Activated T-helper 17 cell treated with anti-CD3 and anti-CD28 coated beads, Interleukin-2, amount 50 U/mL, for 72 hours (primary cell): ENCODE data around the gene LRRC56. TPM values are rescaled to one million over a fixed set of nuclear protein-coding genes. Genes with fewer than 3 reads are reported as not detected.
"Not testable (repeated sequence)": the region's sequence is repeated elsewhere in the genome, so short reads cannot be mapped to it uniquely, and the experiment has no call there.

Experiments used
- ATAC-seq: fragments of 150-1000 bp; cut with Tn5 transposase; replicated peaks from 2 replicates; pipeline ENCODE4 v1.10.0; 2021; ENCODE audit warnings: mild to moderate bottlenecking, moderate library complexity
- H3K27ac Mint-ChIP-seq: one replicate; pipeline ENCODE4 v1.8.0; 2022; ENCODE audit warnings: mixed read lengths
- H3K27me3 Mint-ChIP-seq: one replicate; pipeline ENCODE4 v1.8.0; 2022; ENCODE audit warnings: mixed read lengths
- H3K36me3 Mint-ChIP-seq: one replicate; pipeline ENCODE4 v1.8.0; 2022; ENCODE audit warnings: low read depth, mild to moderate bottlenecking, mixed read lengths
- H3K4me1 Mint-ChIP-seq: one replicate; pipeline ENCODE4 v1.8.0; 2022; ENCODE audit warnings: mixed read lengths
- H3K4me3 Mint-ChIP-seq: one replicate; pipeline ENCODE4 v1.8.0; 2022; ENCODE audit warnings: mild to moderate bottlenecking, mixed read lengths
- H3K9me3 Mint-ChIP-seq: one replicate; pipeline ENCODE4 v1.8.0; 2022; ENCODE audit warnings: mixed read lengths
- total RNA-seq, 2 donors: library from RNA; stranded (reverse); gene quantifications; one replicate each; pipeline ENCODE4 v1.2.3, GENCODE V29; 2022

LRRC56 gene
- total RNA-seq, 2 donors from 2014 or later, result 1.1 to 4.4 TPM

DNA sequence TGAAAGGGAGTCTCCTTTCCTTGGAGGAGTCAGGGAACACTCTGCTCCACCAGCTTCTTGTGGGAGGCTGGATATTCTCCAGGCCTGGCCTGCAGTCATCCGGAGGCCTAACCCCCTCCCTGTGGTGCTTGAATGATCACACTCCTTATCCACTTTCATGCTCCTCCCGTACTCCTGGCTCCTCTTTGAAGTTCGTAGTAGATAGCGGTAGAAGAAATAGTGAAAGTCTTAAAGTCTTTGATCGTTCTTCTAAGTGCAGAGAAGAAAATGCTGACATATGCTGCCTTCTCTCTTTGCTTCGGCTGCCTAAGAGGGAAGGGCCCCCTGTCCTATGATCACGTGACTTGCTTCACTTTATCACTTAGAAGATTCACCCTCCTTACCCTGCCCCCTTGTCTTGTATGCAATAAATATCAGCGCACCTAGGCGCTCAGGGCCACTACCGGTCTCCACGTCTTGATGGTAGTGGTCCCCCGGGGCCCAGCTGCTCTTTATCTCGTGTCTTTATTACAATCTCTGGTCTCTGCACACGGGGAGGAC lies 36.8 kb downstream of the LRRC56 start:
- Mint-ChIP-seq H3K4me1 (peaks cover 12% of the 10 kb centered on the region), H3K4me3 (peak overlapping the region; percentile 88), H3K27ac (peak overlapping the region; percentile 48), H3K36me3 (peaks cover 27% of the 10 kb centered on the region)
- ATAC-seq, H3K9me3 Mint-ChIP-seq, H3K27me3 Mint-ChIP-seq: not testable (repeated sequence)

DNA sequence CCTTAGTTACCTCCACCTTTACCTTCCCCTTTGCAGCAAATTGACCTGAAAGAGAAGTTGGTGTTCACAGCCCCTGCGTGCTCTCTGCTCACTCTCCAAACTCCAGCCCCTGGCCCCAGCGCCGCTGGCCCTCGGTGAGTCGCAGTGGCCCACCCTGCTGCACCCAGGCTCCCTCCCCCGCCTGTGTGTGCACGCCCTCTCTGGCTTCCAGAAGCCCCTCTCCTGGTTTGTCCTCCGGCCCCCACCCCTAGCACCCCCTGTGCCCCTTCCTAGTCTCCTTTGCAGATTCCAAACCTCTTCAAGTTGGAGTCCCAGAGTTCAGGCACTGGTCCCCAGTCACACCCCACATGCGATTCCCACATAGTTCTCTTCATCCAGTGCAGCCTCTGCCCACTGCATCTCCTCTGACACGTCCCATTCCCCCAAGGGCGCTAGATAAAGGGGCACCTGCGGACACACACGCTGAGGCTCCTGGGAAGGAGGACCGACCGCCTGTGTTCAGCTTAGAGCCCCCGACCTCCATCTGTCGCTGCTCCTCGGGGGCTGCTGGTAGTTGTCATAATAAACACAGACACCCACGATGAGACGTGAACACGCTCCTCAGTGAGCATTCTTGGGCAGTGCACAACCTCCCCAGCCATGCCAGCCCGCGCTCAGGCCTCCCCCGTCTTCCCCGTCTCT lies 37.4 kb downstream of the LRRC56 start:
- no peak for ATAC-seq
- peaks cover 12% of the 10 kb centered on the region for H3K4me1 Mint-ChIP-seq
- peak overlapping the region; percentile 88 for H3K4me3 Mint-ChIP-seq
- no peaks in the 10 kb centered on the region for H3K27me3 Mint-ChIP-seq
- H3K9me3 Mint-ChIP-seq, result no peaks in the 10 kb centered on the region
- H3K27ac Mint-ChIP-seq, result peak overlapping the region; percentile 73
- peaks cover 31% of the 10 kb centered on the region for H3K36me3 Mint-ChIP-seq

DNA sequence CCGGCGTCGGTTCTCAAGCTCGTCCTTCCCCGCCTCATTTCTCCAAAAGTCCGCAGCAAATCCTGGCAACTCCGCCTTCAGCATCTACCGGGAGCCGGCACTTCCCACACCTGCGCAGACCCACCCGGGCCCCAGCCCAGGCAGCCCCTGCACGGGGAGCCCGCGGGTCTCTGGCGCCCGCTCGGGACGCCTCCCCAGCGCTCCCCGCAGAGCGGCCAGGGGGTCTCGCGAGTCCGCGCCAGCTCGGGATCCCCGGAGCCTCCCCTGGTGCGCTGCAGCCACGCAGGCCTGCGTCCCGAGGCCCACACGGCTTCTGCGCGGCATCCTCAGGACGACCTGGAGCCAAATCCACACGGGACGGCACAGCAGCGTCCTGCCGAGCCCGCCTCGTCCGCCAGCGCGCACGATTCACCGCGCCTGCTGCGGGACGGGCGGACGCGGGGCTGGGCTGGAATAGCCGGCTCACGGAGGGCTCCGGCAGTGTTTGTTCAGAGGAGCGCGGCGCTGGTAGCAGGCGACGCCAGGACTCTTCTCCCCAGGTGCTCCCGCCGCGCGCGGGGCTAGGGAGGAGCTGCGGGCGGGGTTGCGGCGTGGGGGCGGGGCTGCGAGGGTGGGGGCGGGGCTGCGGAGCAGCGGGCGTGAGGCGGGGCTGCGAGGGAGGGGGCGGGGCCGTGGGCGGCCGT lies 38.1 kb downstream of the LRRC56 start:
- H3K27ac Mint-ChIP-seq, result peak overlapping the region; percentile 73
- peaks cover 12% of the 10 kb centered on the region for H3K4me1 Mint-ChIP-seq
- no peaks in the 10 kb centered on the region for H3K9me3 Mint-ChIP-seq
- peak; percentile 56 for ATAC-seq
- H3K27me3 Mint-ChIP-seq, result no peaks in the 10 kb centered on the region
- peak overlapping the region; percentile 88 for H3K4me3 Mint-ChIP-seq
- H3K36me3 Mint-ChIP-seq, result peaks cover 32% of the 10 kb centered on the region

DNA sequence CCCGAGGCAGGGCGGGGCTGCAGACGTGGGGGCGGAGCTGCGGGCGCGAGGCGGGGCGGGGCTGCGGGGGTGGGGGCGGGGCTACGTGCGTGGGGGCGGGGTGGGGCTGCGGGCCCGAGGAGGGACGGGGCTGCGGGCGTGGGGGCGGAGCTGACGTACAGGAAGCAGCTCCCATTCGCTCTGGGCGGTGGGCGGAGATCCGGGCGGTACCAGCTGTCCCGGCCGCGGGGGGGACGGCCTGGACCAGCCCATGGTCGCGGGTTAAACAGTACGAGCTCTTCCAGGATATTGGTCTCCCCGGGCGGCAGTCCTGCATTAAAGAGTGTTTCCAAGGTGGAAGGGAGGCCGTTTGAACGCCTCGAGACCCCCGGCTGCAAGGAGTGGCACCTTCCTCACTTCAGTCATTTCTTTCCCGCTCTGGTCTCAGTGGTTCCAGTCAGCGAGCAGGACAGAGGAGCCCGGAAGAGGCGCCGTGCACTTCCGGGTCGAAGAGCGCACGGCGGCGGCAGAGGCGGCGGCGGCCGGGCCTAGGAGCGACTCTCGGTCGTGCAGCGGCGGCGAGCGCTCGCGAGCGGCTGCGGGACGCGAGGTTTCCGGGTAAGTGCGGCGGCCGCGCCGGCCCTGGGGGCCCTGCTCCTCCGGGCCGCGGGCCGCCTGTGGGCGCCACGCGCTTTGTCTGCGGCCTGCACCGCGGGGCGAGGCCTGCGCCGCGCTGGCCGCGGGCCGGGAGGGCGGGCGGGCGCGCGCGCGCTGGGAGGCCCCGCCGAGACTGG lies 38.9 kb downstream of the LRRC56 start, which contains the start of gene PHRF1:
PHRF1 (plus strand) TSS at position 475 of the 773 bp plus-strand sequence. CDS start 5,043 bp downstream, outside the sequence.
- Mint-ChIP-seq H3K9me3 (no peaks in the 10 kb centered on the region), H3K4me1 (peaks cover 15% of the 10 kb centered on the region), H3K4me3 (peak within 1 kb of the TSS; percentile 88), H3K27ac (peak within 1 kb of the TSS; percentile 99), H3K27me3 (no peaks in the 10 kb centered on the region), H3K36me3 (peaks cover 40% of the 10 kb centered on the region)
- ATAC-seq, result peak; percentile 93

DNA sequence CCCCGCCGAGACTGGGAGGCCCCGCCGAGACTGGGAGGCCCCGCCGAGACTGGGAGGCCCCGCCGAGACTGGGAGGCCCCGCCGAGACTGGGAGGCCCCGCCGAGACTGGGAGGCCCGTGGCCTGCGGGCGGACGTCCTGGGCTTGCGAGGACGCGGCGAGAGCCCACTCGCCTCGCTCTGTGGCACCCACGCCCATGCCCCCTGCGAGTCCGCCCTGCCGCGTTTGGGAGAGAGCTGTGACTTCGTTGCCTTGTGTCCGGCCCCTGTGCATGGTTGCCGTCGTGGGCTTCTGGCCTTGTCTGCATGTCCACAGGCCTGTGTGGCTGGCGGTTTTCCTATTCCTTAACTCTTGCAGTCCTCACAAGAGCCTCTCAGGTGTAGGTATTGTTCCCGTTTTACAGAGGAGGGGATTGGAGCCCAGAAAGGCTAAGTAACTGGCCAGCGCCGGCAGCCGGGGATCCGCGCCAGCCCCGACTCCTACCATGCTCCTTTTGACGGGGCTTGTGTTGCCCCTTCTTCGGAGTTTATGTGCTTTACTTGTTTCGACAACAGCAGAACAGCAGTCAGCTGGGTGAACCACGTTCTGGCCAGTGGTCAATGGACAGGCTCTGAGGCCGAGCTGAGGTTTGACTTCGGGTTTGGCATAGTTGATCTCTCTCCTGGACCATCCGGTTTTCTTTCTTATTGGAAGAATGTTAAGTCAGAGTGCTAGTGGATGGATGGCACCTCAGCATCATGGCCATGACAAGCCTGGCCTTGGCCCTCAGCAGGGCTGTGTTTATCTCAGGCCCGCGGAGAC lies 39.7 kb downstream of the LRRC56 start:
- no peak for ATAC-seq
- H3K4me1 Mint-ChIP-seq, result peaks cover 20% of the 10 kb centered on the region
- H3K27me3 Mint-ChIP-seq, result no peaks in the 10 kb centered on the region

DNA sequence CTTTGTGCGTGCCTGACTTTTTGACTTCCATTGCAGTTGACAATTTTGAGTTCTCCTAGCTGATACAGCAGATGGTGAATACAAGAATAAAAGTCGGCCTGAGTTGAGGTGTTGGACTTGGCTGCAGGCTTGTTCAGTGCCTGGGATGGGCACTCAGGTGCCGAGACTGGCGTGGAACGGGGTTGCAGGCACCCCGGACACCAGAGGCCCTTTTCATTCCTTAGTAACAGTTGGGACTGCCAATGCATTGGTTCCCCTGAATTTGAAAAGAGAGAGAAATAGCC lies 40.2 kb downstream of the LRRC56 start:
- H3K4me3 Mint-ChIP-seq, result peak overlapping the region; percentile 87
- H3K27me3 Mint-ChIP-seq, result no peaks in the 10 kb centered on the region
- peaks cover 20% of the 10 kb centered on the region for H3K4me1 Mint-ChIP-seq
- no peak for ATAC-seq
- no peaks in the 10 kb centered on the region for H3K9me3 Mint-ChIP-seq
- H3K36me3 Mint-ChIP-seq, result peaks cover 53% of the 10 kb centered on the region
- peak overlapping the region; percentile 90 for H3K27ac Mint-ChIP-seq

More for the DNA sequence above, 39.7 kb downstream of the LRRC56 start:
- peak overlapping the region; percentile 90 for H3K27ac Mint-ChIP-seq
- peaks cover 48% of the 10 kb centered on the region for H3K36me3 Mint-ChIP-seq
- peak overlapping the region; percentile 87 for H3K4me3 Mint-ChIP-seq
- no peaks in the 10 kb centered on the region for H3K9me3 Mint-ChIP-seq

DNA sequence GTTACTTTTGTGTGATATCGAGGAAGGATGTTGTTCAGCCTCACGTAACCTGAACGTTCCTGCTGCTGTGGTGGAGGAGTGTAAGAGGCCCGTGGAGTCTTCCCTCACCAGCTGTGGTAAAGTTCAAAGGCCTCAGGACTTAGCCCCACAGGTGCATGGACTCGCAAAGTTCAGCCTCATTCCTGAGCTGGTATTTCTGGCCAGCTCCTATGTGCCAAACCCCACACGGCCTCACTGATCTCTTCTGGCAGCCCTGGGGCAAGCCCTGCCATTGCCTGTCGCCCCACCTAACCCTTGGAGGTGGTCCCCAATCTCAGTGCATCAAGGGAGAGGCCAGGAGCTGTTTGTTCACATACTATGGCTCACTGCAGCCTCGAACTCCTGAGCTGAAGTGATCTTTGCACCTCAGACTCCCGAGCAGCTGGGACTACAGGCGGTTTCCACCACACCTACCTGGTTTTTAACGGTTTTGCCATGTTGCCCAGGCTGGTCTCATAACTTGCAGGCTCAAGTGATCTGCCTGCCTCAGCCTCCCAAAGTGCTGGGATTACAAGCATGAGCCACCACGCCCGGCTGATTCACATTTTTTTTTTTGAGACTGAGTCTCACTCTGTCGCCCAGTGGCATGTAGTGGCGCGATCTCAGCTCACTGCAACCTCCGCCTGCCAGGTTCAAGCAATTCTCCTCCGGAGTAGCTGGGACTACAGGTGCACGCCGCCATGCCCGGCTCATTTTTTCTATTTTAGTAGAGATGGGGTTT lies 41.1 kb downstream of the LRRC56 start:
- H3K27ac Mint-ChIP-seq, result peak overlapping the region; percentile 90
- peak overlapping the region; percentile 87 for H3K4me3 Mint-ChIP-seq
- H3K4me1 Mint-ChIP-seq, result peaks cover 20% of the 10 kb centered on the region
- peaks cover 62% of the 10 kb centered on the region for H3K36me3 Mint-ChIP-seq
- H3K9me3 Mint-ChIP-seq, result no peaks in the 10 kb centered on the region
- no peak for ATAC-seq
- H3K27me3 Mint-ChIP-seq, result no peaks in the 10 kb centered on the region

DNA sequence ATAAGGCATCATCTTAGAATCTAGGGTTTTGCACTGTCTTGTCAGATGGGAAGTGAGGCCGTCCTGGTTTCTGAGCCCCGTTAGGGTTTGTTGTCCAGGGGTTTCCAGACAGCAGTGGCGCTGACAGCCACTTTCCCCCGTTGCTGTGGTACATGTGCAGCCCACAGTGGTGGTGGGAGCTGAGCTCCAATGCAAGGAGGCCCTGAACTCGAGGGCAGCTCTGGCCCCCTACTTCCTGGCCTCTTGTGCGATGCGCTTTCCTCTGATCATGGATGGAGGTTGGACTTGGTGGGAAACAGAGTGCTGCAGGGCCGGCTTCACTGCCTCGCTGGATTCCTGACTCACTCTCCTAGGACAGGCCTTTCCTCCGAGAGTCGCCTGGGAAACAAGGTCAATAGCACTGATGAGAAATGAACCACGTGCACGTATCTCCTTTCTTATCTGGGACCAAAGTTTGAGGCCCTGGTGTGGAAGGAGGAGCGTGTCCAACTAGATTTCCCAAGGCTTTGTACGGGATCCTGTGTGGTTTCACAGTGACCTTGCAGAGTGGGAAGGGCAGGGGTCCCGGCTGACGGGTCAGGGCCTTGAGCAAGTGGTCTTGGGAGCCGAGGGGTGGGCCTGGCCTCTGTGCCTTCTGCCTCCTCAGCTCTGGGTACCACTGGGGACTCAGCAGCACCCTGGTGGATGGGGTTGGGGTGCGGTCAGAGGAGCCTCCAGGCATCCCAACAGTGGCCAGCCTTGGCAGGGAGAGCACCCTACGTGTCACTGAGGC lies 42.7 kb downstream of the LRRC56 start:
- peak overlapping the region; percentile 87 for H3K4me3 Mint-ChIP-seq
- ATAC-seq, result no peak
- H3K9me3 Mint-ChIP-seq, result no peaks in the 10 kb centered on the region
- H3K36me3 Mint-ChIP-seq, result peaks cover 69% of the 10 kb centered on the region
- peaks cover 10% of the 10 kb centered on the region for H3K4me1 Mint-ChIP-seq
- H3K27me3 Mint-ChIP-seq, result no peaks in the 10 kb centered on the region
- H3K27ac Mint-ChIP-seq, result no peak overlapping the region

DNA sequence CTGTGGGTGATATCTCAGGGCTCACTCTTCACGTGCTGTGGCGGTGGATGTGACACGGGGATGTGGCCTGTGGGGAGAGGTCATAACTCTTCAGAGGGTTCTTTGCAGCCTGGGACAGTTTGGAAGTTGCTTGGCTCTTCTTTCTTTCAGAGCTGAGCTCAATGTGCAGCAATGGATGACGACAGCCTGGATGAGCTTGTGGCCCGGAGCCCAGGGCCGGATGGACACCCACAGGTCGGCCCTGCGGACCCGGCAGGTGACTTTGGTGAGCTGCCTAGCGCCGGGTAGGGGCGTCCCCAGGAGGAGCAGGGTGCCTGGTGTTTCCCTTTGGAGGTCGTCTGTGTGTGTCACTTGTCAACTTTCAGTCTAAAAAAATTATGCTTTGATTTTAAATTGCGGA lies 44.0 kb downstream of the LRRC56 start:
- Mint-ChIP-seq H3K4me3 (no peak overlapping the region), H3K27me3 (no peaks in the 10 kb centered on the region), H3K27ac (peak overlapping the region; percentile 9), H3K4me1 (peaks cover 11% of the 10 kb centered on the region), H3K9me3 (no peaks in the 10 kb centered on the region), H3K36me3 (peaks cover 67% of the 10 kb centered on the region)
- ATAC-seq, result no peak

DNA sequence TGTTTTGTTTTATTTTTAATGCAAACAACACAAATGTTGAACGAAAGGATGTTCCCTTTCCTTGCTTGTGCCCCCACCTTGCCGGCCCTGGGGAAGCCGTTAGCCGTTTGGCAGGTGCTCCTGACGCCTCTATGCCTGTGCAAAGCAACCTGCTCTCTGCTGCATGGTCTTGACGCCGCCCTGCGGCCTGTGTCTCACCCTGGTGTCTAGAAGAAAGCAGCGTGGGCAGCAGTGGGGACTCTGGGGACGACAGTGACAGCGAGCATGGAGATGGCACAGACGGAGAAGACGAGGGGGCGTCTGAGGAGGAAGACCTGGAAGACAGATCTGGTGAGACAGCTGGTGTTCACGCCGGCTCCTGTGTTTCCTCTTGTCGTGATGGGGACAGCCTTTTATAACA lies 44.4 kb downstream of the LRRC56 start:
- ATAC-seq, result no peak
- Mint-ChIP-seq H3K27ac (no peak overlapping the region), H3K4me1 (peaks cover 13% of the 10 kb centered on the region), H3K9me3 (no peaks in the 10 kb centered on the region), H3K36me3 (peaks cover 69% of the 10 kb centered on the region), H3K4me3 (no peak overlapping the region), H3K27me3 (no peaks in the 10 kb centered on the region)

DNA sequence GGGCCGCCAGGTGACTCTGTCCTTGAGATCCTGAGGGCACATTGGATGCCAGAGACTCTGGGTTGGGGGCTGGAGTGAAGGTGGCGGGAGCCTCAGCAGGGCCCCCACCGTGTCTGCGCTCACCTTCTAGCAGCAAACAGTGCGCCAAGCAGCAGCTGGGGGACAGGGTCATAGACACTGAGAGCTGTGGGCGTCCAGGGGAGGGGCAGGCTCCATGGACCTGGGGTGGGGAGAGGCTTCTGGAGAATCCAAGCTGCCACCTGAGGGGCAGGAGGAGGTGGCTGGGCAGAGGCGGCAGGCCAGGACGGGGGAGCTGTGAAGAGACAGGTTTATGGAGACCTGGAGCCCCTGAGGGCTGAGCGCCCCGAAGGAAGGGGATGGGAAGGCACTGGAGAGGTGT lies 47.0 kb downstream of the LRRC56 start:
- H3K27ac Mint-ChIP-seq, result no peak overlapping the region
- H3K27me3 Mint-ChIP-seq, result no peaks in the 10 kb centered on the region
- no peak for ATAC-seq
- no peaks in the 10 kb centered on the region for H3K9me3 Mint-ChIP-seq
- peaks cover 19% of the 10 kb centered on the region for H3K4me1 Mint-ChIP-seq
- peaks cover 73% of the 10 kb centered on the region for H3K36me3 Mint-ChIP-seq
- H3K4me3 Mint-ChIP-seq, result no peak overlapping the region

DNA sequence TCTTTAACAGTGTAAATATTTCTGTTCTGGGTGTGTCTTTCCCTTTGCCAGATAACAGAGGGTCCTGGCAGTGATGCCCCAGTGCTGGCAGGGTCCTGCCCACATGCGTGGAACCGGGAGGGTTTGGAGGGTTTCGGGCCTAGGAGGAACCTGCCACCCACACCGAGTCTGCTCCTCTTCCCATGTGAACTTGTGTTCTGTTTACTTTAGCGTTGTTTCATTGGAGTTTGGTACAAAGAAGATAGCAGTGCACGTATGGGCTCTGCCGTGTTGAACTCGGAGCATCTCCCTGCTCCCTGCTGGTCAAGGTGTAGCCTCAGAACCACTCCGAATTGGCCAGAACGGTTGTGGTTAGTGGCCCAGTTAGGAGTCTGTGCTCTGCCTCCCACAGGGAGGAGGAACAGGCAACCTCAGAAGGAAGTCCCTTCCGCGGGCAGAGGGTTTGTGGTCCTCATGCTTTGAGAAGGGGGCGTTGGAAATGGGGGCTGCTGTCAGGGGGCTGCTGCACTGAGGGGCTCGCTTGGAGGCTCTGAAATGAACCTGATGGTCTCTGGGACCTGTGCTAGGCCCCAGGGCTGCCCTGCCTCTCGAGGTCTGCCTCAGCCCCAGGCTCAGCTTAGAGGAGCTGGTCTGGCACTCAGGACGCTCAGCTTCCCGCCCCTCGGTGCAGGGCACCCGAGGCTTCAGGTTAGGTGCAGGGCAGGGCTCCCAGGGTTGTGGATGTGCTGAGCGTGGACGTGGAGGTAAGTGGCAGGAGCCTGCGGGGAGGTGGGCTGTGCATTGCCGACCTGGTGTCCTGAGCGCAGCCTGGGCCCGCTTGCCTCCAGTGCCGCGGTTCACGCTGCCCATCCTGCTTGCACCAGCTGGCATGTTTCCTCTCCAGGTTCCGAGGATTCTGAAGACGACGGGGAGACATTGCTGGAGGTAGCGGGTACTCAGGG lies 49.3 kb downstream of the LRRC56 start:
- Mint-ChIP-seq H3K27me3 (no peaks in the 10 kb centered on the region), H3K4me3 (peak overlapping the region; percentile 68), H3K4me1 (peaks cover 13% of the 10 kb centered on the region), H3K27ac (peak overlapping the region; percentile 41), H3K36me3 (peaks cover 81% of the 10 kb centered on the region), H3K9me3 (no peaks in the 10 kb centered on the region)
- no peak for ATAC-seq
